GM12891 (cell line): Measurements from ENCODE around the gene GLOD4.

Source experiments
- PAX5 ChIP-seq: IDR thresholded peaks from 2 replicates; pipeline ENCODE4 v1.6.1; 2011; ENCODE audit warnings: low read length, moderate library complexity, mild to moderate bottlenecking; ENCODE audit not compliant: insufficient read depth, severe bottlenecking
- POLR2A ChIP-seq: IDR thresholded peaks from 2 replicates; pipeline ENCODE4 v1.6.1; 2011; ENCODE audit warnings: low read depth, low read length, control low read depth
- POLR2AphosphoS5 ChIP-seq: IDR thresholded peaks from 2 replicates; pipeline ENCODE4 v1.6.1; 2011; ENCODE audit warnings: low read depth, low read length, control low read depth
- SPI1 ChIP-seq: IDR thresholded peaks from 2 replicates; pipeline ENCODE4 v1.6.1; 2011; ENCODE audit warnings: low read depth, low read length, control low read depth
- TAF1 ChIP-seq: IDR thresholded peaks from 2 replicates; pipeline ENCODE4 v1.6.1; 2011; ENCODE audit warnings: low read depth, low read length, control low read depth

DNA sequence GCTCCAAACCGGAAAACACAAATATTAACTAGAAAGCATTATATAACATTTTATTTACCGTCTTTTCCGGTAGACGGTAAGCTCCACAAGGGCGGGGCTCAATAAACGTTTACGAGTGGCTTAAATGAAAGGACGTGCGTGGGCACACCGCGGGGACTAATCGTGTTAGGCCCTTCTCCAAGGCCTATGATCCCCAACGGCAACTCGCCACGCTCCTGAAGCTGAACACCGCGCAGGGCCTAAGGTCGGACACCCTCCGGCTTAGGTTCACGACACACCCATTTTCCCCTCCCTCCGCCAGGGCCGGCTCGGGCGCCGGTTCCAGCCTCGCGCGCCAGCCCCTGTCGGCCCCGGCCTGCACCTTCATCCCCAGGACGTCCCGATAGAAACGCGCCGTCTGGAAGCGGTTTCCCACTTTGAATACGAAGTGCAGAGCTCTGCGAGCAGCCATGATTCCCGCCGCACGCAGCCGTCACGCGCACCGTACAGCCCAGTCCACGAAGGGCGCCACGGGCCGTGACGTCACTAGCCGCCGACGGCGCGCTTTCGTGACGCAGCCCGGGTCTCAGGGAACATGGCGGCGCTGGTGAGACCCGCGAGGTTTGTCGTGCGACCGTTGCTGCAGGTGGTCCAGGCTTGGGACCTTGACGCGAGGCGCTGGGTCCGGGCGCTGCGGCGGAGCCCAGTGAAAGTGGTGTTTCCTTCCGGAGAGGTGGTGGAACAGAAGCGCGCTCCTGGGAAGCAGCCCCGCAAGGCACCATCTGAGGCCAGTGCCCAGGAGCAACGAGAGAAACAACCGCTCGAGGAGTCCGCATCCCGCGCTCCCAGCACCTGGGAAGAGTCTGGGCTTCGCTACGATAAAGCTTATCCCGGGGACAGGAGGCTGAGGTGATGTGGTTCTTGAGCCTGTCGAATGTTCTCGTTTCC, at the start of gene GLOD4, which contains the start of gene MRM3:
- TF ChIP-seq POLR2A (peak; percentile 90), POLR2AphosphoS5 (peak; percentile 90), SPI1 (no peak), TAF1 (peak; percentile 91), PAX5 (no peak)
